Diencephalon (tissue), 1 donor: ENCODE data around the gene SPANXB1. TPM values are rescaled to one million over a fixed set of nuclear protein-coding genes. Genes with fewer than 3 reads are reported as not detected.

Experiments used
- total RNA-seq: library from RNA; depleted of rRNA; stranded (reverse); fragments of >200 nt; gene quantifications from one replicate; pipeline ENCODE4 v1.2.3, GENCODE V29; 2014

The SPANXB1 gene
- total RNA-seq = not detected

GRCh38 chrX:141002568-141002967, at the start of gene SPANXB1:
Gene SPANXB1 (plus strand): TSS chrX:141002594. CDS start chrX:141002694, 100 bp downstream.

Other genes with a start within 250 kb of the SPANXB1 start
- 13.1 TPM for gene LDOC1, start 174.5 kb downstream of the SPANXB1 start, total RNA-seq
- gene SPANXC, start 239.9 kb downstream of the SPANXB1 start, total RNA-seq = not detected